Motor neuron (in vitro differentiated cells): ENCODE data around the gene TBC1D7. TPM values are rescaled to one million over a fixed set of nuclear protein-coding genes. Genes with fewer than 3 reads are reported as not detected.
A peak's percentile ranks its signal among the peaks of the same experiment; 100 is the strongest.

Experiments
- ATAC-seq, 8 experiments: fragments of 200-7000 bp; cut with Tn5 transposase; replicated peaks in 6 of 8; 2 replicates each; pipeline ENCODE4 v1.8.0; 2021; ENCODE audit warnings: mild to moderate bottlenecking in 8 of 8, moderate library complexity in 8 of 8
- H3K27ac ChIP-seq, 2 donors: fragments of 250-450 bp; sonication (Bioruptor Pico); 2 replicates each; pipeline ENCODE4 v1.9.0; 2021; ENCODE audit warnings: antibody characterized with exemption in 2 of 2, mild to moderate bottlenecking in 2 of 2, moderate library complexity in 1 of 2
- H3K4me1 ChIP-seq, 2 donors: fragments of 250-450 bp; sonication (Bioruptor Pico); replicated peaks in 1 of 2; 2 replicates each; pipeline ENCODE4 v1.6.1; 2021; ENCODE audit warnings: antibody characterized with exemption in 2 of 2, mild to moderate bottlenecking in 2 of 2, moderate library complexity in 1 of 2
- H3K4me3 ChIP-seq, 5 donors: fragments of 250-450 bp; sonication (Bioruptor Pico); 2 replicates each; pipeline ENCODE4 v1.9.0; 2021; ENCODE audit warnings: antibody characterized with exemption in 5 of 5, mild to moderate bottlenecking in 5 of 5, moderate library complexity in 4 of 5
- WGBS, 10 experiments: fragments of 450-650 bp; shearing (Covaris generic); methylation state at CpG; one replicate each; pipeline ENCODE4 v1.0.0; 2022; 5-methylcytosine and 5-hydroxymethylcytosine counted together
- in situ Hi-C, 9 experiments: fragments of 400-800 bp; cut with MboI; loops; one replicate each; pipeline ENCODE4 v1.15.0; 2021; ENCODE audit warnings: low sequenced_read_pairs in 9 of 9, low pct_unique_long_range_greater_than_20kb in 2 of 9; ENCODE audit not compliant: unreplicated experiment in 9 of 9
- total RNA-seq, 8 experiments: library from RNA; unstranded; fragments of 300-600 nt; gene quantifications; 2 replicates each; pipeline versions ENCODE4 v1.2.3 to v1.2.4, GENCODE V29; 2022

Gene TBC1D7
- total RNA-seq, 8 experiments from 2014 or later = 18.1 to 29.0 (median 25.9) TPM

DNA sequence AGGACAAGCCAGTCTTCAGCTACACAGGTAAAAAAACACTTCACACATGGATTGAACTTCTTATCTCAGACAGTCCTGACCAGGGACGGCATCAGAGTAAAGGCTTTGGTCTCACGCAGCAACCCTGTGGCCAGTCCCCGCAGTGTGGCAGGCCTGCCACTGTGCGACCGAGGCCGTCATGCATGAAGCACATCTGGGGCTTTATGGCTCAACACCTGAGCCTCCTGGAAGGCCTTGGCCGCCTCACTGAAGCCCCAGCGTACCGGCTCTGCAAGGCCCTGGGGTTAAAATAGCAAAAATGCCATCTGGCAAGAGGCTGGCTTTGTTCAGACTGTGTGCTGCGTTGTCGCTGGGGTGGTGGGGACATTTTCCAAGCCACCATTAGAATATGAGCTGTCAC lies 32.8 kb downstream of the TBC1D7 start:
- ATAC-seq = no peak
- H3K27ac ChIP-seq = no peak overlapping the region
- peaks cover under 1 to 1% of the 10 kb centered on the region in 2 donors for H3K4me1 ChIP-seq
- no peak overlapping the region for H3K4me3 ChIP-seq
- in situ Hi-C loops = loop anchor here in 1 of 9 experiments (25.0 kb wide), 1 partner anchor 383 kb away; no protein-coding TSS in a partner anchor
- WGBS, 10 experiments = 60 to 91% methylated on average over 1 to 4 of the region's 11 CpGs; no CpG with 5 or more reads in 8 of the 10 experiments

DNA sequence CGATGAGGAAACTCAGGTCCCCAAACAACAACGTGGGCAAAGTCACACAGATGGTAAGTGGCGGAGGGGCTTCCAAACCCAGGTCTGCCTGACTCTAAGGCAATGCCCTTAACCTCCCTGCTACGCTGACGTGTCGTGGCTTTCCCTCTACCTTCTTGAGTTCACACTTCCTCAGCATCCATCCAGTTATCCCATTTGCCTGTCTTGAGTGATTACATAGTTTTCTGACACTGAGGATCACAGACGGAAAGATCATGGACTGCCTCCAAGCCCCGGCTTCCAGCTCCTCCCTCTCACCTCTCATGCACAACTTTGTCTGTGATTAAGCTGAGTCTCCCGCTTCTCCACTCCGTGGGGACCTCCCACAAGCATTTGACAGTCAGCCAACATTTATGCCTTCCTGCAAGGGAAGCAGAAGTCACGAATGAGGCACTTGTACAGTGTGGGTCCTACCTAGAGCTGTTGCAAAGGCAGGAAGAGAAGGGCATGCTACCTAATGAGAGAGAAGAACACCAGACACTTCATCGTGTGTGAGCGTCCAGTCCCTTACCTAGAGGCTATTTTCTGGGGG lies 33.8 kb downstream of the TBC1D7 start:
- Histone ChIP-seq H3K4me3 (no peak overlapping the region), H3K27ac (no peak overlapping the region)
- in situ Hi-C loops = loop anchor here in 1 of 9 experiments (25.0 kb wide), 1 partner anchor 382 kb away; no protein-coding TSS in a partner anchor

DNA sequence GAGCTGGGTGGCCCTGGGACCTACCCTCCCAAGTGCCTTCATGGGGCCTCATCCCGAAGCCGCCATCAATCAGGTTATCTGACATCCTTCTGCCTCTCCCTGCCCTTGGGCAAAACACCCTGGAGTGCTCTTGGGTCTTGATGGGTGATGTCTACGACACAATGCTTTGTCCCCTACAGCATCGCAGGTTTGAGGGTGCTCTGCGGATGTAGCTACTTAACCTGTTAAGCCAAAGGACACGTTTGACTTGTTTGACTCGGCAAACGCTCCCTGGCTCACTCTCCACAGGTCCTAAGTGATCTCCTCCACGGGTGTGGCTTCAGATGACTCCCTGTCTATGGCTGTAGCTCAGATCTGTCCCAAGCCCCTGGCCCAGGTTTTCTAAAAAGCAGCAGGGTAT lies 35.6 kb downstream of the TBC1D7 start:
- Histone ChIP-seq H3K27ac (no peak overlapping the region), H3K4me1 (peaks cover 7 to 15% of the 10 kb centered on the region in 2 donors), H3K4me3 (no peak overlapping the region)
- in situ Hi-C loops = loop anchor here in 1 of 9 experiments (25.0 kb wide), 1 partner anchor 380 kb away; no protein-coding TSS in a partner anchor
- ATAC-seq = no peak
- 80 to 100% (median 100%) methylated on average over 1 to 7 of the region's 9 CpGs; no CpG with 5 or more reads in 4 of the 10 experiments for WGBS, 10 experiments

More for the DNA sequence above, 33.8 kb downstream of the TBC1D7 start:
- peaks cover 7 to 11% of the 10 kb centered on the region in 2 donors for H3K4me1 ChIP-seq
- 27 to 100% (median 87%) methylated on average over 2 to 12 of the region's 13 CpGs; no CpG with 5 or more reads in 1 of the 10 experiments for WGBS, 10 experiments
- no peak for ATAC-seq

DNA sequence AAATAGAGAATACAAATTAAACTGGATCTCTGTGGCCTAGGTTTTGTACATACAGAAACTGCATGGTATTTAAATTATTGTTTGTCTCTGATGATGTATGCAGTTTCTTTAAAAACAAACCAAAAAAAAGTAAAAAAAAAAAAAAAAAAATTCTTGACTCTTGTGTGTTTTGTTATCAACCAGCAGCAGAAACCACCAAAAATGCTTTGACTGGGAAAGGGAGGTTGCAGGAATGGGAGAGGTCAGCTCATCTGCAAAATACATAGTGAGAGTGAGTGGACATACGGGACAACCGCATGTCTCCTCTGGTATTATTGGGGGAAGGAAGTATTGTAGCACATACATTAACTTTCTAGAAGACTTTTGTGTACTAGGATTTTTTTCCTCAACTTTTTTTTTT lies 38.0 kb downstream of the TBC1D7 start:
- in situ Hi-C loops = loop anchor here in 1 of 9 experiments (25.0 kb wide), 1 partner anchor 378 kb away; no protein-coding TSS in a partner anchor
- no peak for ATAC-seq
- no peak overlapping the region for H3K27ac ChIP-seq
- 81 to 100% (median 88%) methylated on average over 2 of the region's 2 CpGs; no CpG with 5 or more reads in 4 of the 10 experiments for WGBS, 10 experiments
- no peak overlapping the region for H3K4me3 ChIP-seq
- peaks cover 7 to 15% of the 10 kb centered on the region in 2 donors for H3K4me1 ChIP-seq

DNA sequence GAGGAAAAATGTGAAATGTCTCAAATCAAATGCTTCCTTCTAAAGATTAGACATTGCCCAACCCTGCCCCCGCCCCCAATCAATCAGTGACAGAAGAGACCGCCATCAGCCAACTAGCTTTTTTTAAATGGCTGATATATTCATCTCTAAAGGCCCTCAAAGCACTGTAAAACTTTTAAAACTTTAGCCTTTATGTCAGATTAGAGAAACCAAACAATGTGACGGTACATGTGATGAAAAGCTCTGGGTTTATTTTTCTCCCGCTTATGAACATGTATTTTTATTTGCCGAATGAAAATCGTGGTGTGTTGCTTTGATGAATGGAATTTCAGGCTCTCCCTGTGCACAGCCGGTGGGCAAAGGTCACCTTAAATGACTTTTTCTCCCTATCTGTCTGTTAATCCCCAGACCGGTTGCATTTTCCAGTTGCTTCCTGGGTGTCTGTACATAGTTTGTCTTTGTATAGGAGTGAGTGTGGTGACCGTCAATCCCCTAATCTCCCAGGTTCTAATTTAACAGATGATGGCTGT lies 38.5 kb downstream of the TBC1D7 start:
- Histone ChIP-seq H3K27ac (no peak overlapping the region), H3K4me3 (no peak overlapping the region), H3K4me1 (peaks cover 7 to 15% of the 10 kb centered on the region in 2 donors)
- in situ Hi-C loops = loop anchor here in 1 of 9 experiments (25.0 kb wide), 1 partner anchor 378 kb away; no protein-coding TSS in a partner anchor
- ATAC-seq = peak in 2 of 8 experiments; percentile 19 to 30
- 50 to 100% (median 66%) methylated on average over 2 to 9 of the region's 9 CpGs; no CpG with 5 or more reads in 1 of the 10 experiments for WGBS, 10 experiments

DNA sequence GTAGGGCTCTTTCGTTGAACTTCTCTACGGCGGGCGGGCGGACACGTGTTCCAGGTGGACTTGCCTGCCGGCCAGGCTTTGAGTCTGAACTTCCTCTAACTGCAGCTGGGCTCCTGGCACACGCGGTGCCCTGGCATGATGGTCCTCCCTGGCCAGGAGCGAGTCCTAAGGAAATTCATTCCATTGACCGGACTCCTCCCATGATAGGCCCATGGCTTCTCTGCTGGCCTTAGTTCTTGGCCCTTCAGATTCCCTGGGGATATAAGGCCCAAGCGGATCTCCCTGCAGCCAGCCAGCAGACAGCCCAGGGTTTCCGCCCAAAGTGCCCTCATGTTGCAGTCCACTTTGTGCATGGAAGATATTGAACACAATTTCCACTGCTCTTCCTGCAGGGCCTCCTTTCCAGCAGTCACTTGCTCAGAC lies 39.4 kb downstream of the TBC1D7 start:
- Histone ChIP-seq H3K4me1 (peaks cover 7 to 15% of the 10 kb centered on the region in 2 donors), H3K4me3 (no peak overlapping the region), H3K27ac (peak overlapping the region in 1 of 2 donors; percentile 18)
- in situ Hi-C loops = loop anchor here in 1 of 9 experiments (25.0 kb wide), 1 partner anchor 377 kb away; no protein-coding TSS in a partner anchor
- WGBS, 10 experiments = 83 to 100% (median 97%) methylated on average over 1 to 8 of the region's 13 CpGs; no CpG with 5 or more reads in 5 of the 10 experiments
- no peak for ATAC-seq

DNA sequence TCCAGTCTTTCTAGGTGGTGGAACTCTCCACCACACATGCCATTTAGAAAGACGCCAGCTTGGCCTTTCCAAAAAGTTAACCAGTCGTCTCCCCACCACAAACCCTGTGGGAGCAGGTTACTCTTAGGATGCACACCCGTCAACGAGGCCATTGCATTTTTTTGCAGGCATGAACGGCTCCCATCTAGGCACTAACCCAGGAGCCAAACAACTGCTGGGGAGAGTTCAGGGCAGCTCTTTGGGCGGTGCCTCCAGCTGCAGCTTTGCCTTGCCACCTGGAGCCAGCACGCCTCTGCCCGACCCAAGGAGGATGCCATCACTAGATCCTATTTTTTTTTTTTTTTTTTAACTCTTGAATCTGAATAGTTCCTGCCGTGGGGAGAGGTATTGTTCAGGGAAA lies 39.9 kb downstream of the TBC1D7 start:
- Histone ChIP-seq H3K27ac (no peak overlapping the region), H3K4me3 (no peak overlapping the region), H3K4me1 (peaks cover 7 to 15% of the 10 kb centered on the region in 2 donors)
- in situ Hi-C loops = loop anchor here in 1 of 9 experiments (25.0 kb wide), 1 partner anchor 376 kb away; no protein-coding TSS in a partner anchor
- 90 to 96% (median 95%) methylated on average over 2 to 4 of the region's 9 CpGs; no CpG with 5 or more reads in 6 of the 10 experiments for WGBS, 10 experiments
- ATAC-seq = no peak

DNA sequence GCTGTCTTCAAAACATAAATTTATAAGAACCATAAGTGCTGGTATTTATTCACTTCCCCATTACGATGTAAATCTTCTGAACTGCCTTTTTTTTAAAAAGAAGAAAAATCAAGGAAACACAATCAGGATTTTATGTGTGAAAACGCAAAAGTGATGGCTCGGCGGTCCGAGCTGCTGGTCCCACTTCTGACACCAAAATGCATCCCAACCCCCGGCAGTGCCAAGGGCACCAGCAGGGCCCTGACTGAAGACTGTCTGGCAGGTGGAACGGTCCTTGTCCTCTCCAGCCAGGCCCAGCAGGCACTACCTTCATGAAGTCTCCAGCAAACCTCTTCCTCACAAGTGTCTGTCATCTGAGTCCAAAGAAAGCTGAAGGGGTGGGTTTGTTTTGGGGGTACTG lies 41.2 kb downstream of the TBC1D7 start:
- no peak overlapping the region for H3K27ac ChIP-seq
- ATAC-seq = no peak
- WGBS, 10 experiments = 89 to 100% (median 100%) methylated on average over 1 to 6 of the region's 7 CpGs; no CpG with 5 or more reads in 3 of the 10 experiments
- H3K4me1 ChIP-seq = peaks cover 7 to 15% of the 10 kb centered on the region in 2 donors
- H3K4me3 ChIP-seq = no peak overlapping the region
- in situ Hi-C loops = loop anchor here in 1 of 9 experiments (25.0 kb wide), 1 partner anchor 375 kb away; no protein-coding TSS in a partner anchor

DNA sequence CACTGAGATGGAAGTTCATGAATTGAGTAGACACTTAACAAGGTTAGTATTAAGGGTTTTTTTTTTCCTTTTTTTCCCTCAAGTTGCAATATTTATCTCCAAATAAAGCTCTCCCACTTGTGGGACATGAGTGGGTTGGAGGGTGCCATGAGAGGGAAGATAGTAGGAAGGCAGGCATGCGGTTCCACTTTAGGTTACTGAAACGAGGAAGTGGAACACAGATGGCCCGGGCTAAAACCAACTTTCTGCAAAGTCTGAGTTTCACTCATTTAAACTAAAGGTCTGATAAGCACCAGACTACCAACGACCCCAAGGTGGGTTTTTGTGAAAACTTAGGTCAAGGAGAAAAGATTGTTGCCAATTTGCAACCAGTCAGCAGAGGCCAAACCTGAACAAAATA lies 42.2 kb downstream of the TBC1D7 start:
- no peak for ATAC-seq
- Histone ChIP-seq H3K4me1 (peaks cover 7 to 15% of the 10 kb centered on the region in 2 donors), H3K4me3 (no peak overlapping the region), H3K27ac (no peak overlapping the region)
- in situ Hi-C loops = loop anchor here in 1 of 9 experiments (25.0 kb wide), 1 partner anchor 374 kb away; no protein-coding TSS in a partner anchor
- 20 to 97% (median 76%) methylated on average over 1 to 4 of the region's 4 CpGs; no CpG with 5 or more reads in 2 of the 10 experiments for WGBS, 10 experiments

DNA sequence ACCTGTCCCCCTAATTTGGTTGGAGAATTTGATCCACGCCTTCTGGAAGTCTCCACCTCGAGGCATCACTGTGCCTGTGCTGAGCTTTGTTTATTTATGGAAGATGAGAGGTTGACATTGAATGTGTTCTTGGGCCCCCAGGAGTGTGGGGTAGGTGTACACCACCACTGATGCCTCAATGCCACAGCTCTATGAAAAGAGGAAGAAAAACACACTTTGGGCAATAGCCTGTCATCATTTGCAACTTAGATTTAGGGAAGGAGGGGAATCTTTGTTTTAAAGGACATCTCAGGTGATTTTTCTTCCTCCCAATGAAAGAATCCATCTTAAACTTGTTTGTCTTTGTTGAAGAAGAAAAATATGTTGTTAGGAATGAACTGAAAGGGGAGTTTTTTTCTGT lies 42.6 kb downstream of the TBC1D7 start:
- no peak overlapping the region for H3K4me3 ChIP-seq
- in situ Hi-C loops = loop anchor here in 1 of 9 experiments (25.0 kb wide), 1 partner anchor 373 kb away; no protein-coding TSS in a partner anchor
- H3K27ac ChIP-seq = no peak overlapping the region
- peaks cover 7 to 15% of the 10 kb centered on the region in 2 donors for H3K4me1 ChIP-seq
- no peak for ATAC-seq
- 40 to 100% (median 85%) methylated on average over 1 to 2 of the region's 2 CpGs; no CpG with 5 or more reads in 4 of the 10 experiments for WGBS, 10 experiments

DNA sequence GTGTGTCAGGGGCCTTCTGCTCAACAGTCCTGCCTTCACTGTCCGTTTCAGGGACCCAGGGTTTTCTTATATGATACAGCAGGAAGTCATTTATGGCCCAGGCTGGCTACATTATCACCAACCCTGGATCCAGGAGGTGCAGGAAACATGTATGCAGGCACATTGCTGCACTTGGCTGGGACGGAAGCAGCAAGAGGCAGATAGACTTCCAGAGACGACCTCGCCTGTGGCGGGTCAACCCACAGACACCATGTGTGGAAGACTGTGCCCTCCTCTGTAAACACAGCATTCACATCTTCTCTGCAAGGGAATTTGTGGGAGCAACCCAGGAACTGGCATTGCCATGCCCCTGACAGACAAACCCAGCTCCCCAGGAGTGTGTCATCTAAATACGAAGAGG lies 43.7 kb downstream of the TBC1D7 start:
- ATAC-seq = no peak
- no peak overlapping the region for H3K27ac ChIP-seq
- in situ Hi-C loops = loop anchor here in 1 of 9 experiments (25.0 kb wide), 1 partner anchor 372 kb away; no protein-coding TSS in a partner anchor
- H3K4me1 ChIP-seq = peaks cover 0 to 5% of the 10 kb centered on the region in 2 donors
- H3K4me3 ChIP-seq = no peak overlapping the region
- WGBS, 10 experiments = 33 to 100% (median 93%) methylated on average over 1 to 5 of the region's 6 CpGs; no CpG with 5 or more reads in 4 of the 10 experiments

DNA sequence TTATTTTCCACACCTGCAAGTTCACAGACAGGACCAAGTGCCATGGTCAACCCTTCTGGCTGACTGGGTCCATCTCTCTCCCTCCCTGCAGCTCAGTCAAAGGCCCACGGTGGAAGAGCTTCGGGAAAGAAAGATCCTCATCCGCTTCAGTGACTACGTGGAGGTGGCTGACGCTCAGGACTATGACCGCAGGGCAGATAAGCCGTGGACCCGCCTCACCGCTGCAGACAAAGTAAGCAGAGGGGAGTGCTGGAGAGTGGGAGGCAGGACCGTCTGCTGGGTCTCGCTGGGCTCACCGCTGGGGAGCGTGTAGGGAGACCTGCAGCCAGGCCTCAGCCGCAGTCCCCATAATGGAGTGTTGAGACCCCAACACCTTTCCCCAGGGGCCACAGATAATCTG lies 45.0 kb downstream of the TBC1D7 start:
- WGBS, 10 experiments = 80 to 94% (median 90%) methylated on average over 1 to 8 of the region's 14 CpGs; no CpG with 5 or more reads in 6 of the 10 experiments
- H3K4me1 ChIP-seq = no peaks in the 10 kb centered on the region
- H3K27ac ChIP-seq = no peak overlapping the region
- no peak overlapping the region for H3K4me3 ChIP-seq
- in situ Hi-C loops = loop anchor here in 1 of 9 experiments (25.0 kb wide), 1 partner anchor 371 kb away; no protein-coding TSS in a partner anchor
- no peak for ATAC-seq
